ENCODE results near the gene PHLDA3.
"Not testable (repeated sequence)": the region's sequence is repeated elsewhere in the genome, so short reads cannot be mapped to it uniquely, and the experiment has no call there.

The PHLDA3 gene

DNA sequence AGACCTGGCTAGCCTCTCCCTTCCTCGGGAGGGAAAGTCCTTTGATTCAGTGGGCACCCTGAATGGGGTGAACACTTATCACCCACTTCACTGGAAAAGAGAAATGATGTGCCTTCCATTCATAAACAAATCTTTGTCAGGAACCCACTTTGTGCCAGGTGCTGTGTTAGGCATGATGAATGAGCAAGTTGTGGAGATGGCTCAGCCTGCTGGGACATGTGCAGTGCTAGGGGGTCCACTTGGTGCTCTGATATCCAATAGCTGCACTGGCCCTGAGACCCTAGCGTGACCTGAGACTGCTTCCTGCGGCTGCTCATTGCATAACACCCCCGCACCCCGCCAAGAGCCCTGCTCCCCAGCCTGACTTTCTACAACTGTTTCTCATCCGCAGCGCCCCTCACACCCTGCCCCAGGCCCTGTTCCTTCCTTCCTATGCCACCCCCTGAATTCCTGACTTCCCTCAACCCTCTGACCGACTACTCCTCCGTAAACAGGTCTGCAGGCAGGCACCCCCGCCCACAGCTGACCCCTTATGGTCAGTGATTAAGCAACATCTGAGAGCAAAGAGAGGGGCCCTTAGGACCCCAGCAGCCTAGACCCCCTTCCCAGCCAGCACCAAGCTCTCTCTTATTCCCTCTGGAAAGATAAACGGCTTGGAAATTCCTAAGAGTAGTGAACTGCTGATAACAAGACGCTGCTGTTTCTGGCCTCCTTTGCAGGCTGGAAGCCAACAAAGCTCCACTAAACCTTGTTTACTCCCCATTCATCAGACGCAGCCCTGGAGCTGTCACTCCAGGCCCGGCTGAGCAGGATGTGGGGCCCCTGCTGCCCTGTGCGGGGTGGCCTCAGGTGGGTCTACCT is 25.0 kb upstream of the PHLDA3 start:
- Histone ChIP-seq H3K36me3 (ENCODE audit: insufficient read depth, low read length) (peaks cover 50% of the 10 kb centered on the region; the same call in 1 of the 2 replicates), H3K4me3 (ENCODE audit: low read length, poor library complexity, severe bottlenecking) (no peak overlapping the region), H3K27me3 (ENCODE audit: insufficient read depth, low read length, poor library complexity, severe bottlenecking) (no peaks in the 10 kb centered on the region), H3F3A (ENCODE audit: low read depth) (no peaks in the 10 kb centered on the region), H2AFZ (ENCODE audit: low read length) (no peak overlapping the region), H3K9me3 (ENCODE audit: insufficient read depth, low read depth, low read length) (no peaks in the 10 kb centered on the region), H3K79me2 (ENCODE audit: insufficient read depth, low read length) (peaks cover 8% of the 10 kb centered on the region; the same call in 1 of the 2 replicates), H4K20me1 (ENCODE audit: insufficient read depth, low read length, poor library complexity, severe bottlenecking) (no peaks in the 10 kb centered on the region), H3K4me1 (ENCODE audit: insufficient read depth, low read length, poor library complexity, severe bottlenecking) (no peaks in the 10 kb centered on the region), H3K9me2 (replicated peaks; ENCODE audit: low read depth, low read length) (no peaks in the 10 kb centered on the region), H3K4me2 (ENCODE audit: low read depth, low read length, poor library complexity, severe bottlenecking) (no peak overlapping the region), H3K9ac (ENCODE audit: low read depth, low read length, poor library complexity, severe bottlenecking) (no peak overlapping the region)
- no peak for TF ChIP-seq EZH2phosphoT487 (IDR thresholded peaks at IDR 0.05; ENCODE audit: borderline replicate concordance)
- TF ChIP-seq, protein P1, sequence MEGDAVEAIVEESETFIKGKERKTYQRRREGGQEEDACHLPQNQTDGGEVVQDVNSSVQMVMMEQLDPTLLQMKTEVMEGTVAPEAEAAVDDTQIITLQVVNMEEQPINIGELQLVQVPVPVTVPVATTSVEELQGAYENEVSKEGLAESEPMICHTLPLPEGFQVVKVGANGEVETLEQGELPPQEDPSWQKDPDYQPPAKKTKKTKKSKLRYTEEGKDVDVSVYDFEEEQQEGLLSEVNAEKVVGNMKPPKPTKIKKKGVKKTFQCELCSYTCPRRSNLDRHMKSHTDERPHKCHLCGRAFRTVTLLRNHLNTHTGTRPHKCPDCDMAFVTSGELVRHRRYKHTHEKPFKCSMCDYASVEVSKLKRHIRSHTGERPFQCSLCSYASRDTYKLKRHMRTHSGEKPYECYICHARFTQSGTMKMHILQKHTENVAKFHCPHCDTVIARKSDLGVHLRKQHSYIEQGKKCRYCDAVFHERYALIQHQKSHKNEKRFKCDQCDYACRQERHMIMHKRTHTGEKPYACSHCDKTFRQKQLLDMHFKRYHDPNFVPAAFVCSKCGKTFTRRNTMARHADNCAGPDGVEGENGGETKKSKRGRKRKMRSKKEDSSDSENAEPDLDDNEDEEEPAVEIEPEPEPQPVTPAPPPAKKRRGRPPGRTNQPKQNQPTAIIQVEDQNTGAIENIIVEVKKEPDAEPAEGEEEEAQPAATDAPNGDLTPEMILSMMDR (conservative IDR thresholded peaks at IDR 0.05; ENCODE audit: low read length), result no peak

DNA sequence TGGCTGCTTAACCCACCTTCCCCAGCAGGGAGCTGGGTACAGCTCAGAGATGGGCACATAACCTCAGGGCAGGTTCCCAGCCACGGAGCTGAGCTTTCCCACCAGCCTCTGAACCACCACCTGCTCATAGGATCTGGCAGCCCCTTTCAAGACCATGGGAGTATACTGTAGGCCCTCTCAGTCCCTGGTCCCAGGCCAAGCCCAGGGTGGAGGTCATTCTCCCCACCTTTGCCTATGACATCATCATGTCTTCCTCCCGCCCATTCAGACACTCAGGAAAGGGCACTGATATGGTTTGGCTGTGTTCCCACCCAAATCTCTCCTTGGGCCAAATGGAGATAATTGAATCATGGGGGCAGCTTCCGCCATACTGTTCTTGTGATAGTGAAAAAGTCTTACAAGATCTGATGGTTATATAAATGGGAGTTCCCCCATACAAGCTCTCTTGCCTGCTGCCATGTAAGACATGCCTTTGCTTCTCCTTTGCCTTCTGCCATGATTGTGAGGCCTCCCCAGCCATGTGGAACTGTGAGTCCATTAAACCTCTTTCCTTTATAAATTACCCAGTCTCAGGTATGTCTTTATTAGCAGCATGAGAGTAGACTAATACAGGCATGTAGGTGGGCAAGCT is 24.2 kb upstream of the PHLDA3 start:
- H3K9me2 ChIP-seq (replicated peaks; ENCODE audit: low read depth, low read length); H3F3A ChIP-seq (ENCODE audit: low read depth); H2AFZ ChIP-seq (ENCODE audit: low read length); H4K20me1 ChIP-seq (ENCODE audit: insufficient read depth, low read length, poor library complexity, severe bottlenecking); H3K27me3 ChIP-seq (ENCODE audit: insufficient read depth, low read length, poor library complexity, severe bottlenecking); H3K9ac ChIP-seq (ENCODE audit: low read depth, low read length, poor library complexity, severe bottlenecking); H3K4me3 ChIP-seq (ENCODE audit: low read length, poor library complexity, severe bottlenecking); H3K4me2 ChIP-seq (ENCODE audit: low read depth, low read length, poor library complexity, severe bottlenecking); H3K9me3 ChIP-seq (ENCODE audit: insufficient read depth, low read depth, low read length); H3K4me1 ChIP-seq (ENCODE audit: insufficient read depth, low read length, poor library complexity, severe bottlenecking); H3K79me2 ChIP-seq (ENCODE audit: insufficient read depth, low read length): not testable (repeated sequence)
- peaks cover 58% of the 10 kb centered on the region; the same call in 1 of the 2 replicates for H3K36me3 ChIP-seq (ENCODE audit: insufficient read depth, low read length)

- H3K9me2 ChIP-seq (replicated peaks; ENCODE audit: low read depth, low read length), result no peaks in the 10 kb centered on the region
- H3K4me2 ChIP-seq (ENCODE audit: low read depth, low read length, poor library complexity, severe bottlenecking), result no peak overlapping the region
- TF ChIP-seq EZH2phosphoT487 (IDR thresholded peaks at IDR 0.05; ENCODE audit: borderline replicate concordance), result no peak
- TF ChIP-seq, protein P1 (conservative IDR thresholded peaks at IDR 0.05; ENCODE audit: low read length), result no peak
- H4K20me1 ChIP-seq (ENCODE audit: insufficient read depth, low read length, poor library complexity, severe bottlenecking), result no peaks in the 10 kb centered on the region
- no peak overlapping the region for H2AFZ ChIP-seq (ENCODE audit: low read length)
- H3F3A ChIP-seq (ENCODE audit: low read depth), result no peaks in the 10 kb centered on the region
- no peaks in the 10 kb centered on the region for H3K27me3 ChIP-seq (ENCODE audit: insufficient read depth, low read length, poor library complexity, severe bottlenecking)
- H3K9ac ChIP-seq (ENCODE audit: low read depth, low read length, poor library complexity, severe bottlenecking), result no peak overlapping the region
- H3K4me3 ChIP-seq (ENCODE audit: low read length, poor library complexity, severe bottlenecking), result no peak overlapping the region
- H3K9me3 ChIP-seq (ENCODE audit: insufficient read depth, low read depth, low read length), result no peaks in the 10 kb centered on the region
- no peaks in the 10 kb centered on the region for H3K4me1 ChIP-seq (ENCODE audit: insufficient read depth, low read length, poor library complexity, severe bottlenecking)
- peaks cover 70% of the 10 kb centered on the region; the same call in 1 of the 2 replicates for H3K36me3 ChIP-seq (ENCODE audit: insufficient read depth, low read length)
- H3K79me2 ChIP-seq (ENCODE audit: insufficient read depth, low read length), result no peaks in the 10 kb centered on the region; the same call in 1 of the 2 replicates
These were observed 23.0 kb upstream of the PHLDA3 start for GRCh38 chr1:201491896-201492511.
